Epithelial cell of esophagus (primary cell): ENCODE measurements around the gene P3H1.

ENCODE experiments used
- DNase-seq: peaks from one replicate; pipeline ENCODE4 v3.0.0; 2010; ENCODE audit warnings: low read depth
- H3K4me3 ChIP-seq: 2 replicates; pipeline ENCODE4 v1.5.1; 2011; ENCODE audit warnings: mild to moderate bottlenecking, low read length, control low read depth
- TF ChIP-seq, protein P1 (sequence below): IDR thresholded peaks from 2 replicates; pipeline ENCODE4 v1.5.1; 2011; ENCODE audit warnings: low read depth, mild to moderate bottlenecking, low read length, control low read depth, inconsistent platforms; ENCODE audit not compliant: insufficient read depth; ENCODE audit errors: missing control alignments

The P3H1 gene

GRCh38 chr1:42737257-42737656, 29.6 kb downstream of the P3H1 start:
- peak; percentile 58 for DNase-seq
- H3K4me3 ChIP-seq: no peak overlapping the region
- TF ChIP-seq, protein P1, sequence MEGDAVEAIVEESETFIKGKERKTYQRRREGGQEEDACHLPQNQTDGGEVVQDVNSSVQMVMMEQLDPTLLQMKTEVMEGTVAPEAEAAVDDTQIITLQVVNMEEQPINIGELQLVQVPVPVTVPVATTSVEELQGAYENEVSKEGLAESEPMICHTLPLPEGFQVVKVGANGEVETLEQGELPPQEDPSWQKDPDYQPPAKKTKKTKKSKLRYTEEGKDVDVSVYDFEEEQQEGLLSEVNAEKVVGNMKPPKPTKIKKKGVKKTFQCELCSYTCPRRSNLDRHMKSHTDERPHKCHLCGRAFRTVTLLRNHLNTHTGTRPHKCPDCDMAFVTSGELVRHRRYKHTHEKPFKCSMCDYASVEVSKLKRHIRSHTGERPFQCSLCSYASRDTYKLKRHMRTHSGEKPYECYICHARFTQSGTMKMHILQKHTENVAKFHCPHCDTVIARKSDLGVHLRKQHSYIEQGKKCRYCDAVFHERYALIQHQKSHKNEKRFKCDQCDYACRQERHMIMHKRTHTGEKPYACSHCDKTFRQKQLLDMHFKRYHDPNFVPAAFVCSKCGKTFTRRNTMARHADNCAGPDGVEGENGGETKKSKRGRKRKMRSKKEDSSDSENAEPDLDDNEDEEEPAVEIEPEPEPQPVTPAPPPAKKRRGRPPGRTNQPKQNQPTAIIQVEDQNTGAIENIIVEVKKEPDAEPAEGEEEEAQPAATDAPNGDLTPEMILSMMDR: peak; percentile 36

DNA sequence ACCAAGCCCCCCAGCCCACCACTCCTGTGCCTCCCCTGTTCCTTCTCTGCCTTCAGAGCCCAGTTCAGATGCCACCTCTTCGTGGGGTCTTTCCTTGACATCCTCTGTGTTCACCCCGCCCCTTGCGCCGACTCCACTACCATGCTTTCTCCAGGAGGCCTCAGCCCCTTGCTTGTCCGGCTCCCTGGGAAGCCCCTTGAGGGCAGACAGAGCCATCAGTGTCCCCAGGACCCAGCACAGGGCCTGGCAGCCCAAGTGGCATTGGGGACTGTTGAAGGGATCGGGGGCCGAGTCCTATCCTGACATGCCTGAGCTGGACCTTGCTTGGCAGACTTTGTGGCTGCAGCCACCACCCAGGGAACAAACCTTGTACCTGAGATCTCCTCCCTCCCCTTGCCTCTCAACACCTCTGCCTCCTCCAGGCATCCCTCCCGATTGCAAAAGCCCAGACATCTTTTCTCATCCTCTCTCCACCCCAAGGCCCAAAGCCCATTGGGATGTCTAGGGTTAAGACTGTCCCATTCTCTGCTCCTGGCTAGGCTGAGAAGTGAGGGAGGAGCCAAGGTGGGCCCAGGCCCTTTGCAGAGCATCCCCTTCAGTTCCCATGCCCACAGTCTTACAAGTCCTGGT, 30.1 kb downstream of the P3H1 start:
- H3K4me3 ChIP-seq: no peak overlapping the region

GRCh38 chr1:42736152-42736551, 30.7 kb downstream of the P3H1 start:
- TF ChIP-seq, protein P1: peak; percentile 43
- no peak overlapping the region for H3K4me3 ChIP-seq
- DNase-seq: peak; percentile 51

More for the DNA sequence above, 30.1 kb downstream of the P3H1 start:
- TF ChIP-seq, protein P1: no peak
- DNase-seq: no peak

DNA sequence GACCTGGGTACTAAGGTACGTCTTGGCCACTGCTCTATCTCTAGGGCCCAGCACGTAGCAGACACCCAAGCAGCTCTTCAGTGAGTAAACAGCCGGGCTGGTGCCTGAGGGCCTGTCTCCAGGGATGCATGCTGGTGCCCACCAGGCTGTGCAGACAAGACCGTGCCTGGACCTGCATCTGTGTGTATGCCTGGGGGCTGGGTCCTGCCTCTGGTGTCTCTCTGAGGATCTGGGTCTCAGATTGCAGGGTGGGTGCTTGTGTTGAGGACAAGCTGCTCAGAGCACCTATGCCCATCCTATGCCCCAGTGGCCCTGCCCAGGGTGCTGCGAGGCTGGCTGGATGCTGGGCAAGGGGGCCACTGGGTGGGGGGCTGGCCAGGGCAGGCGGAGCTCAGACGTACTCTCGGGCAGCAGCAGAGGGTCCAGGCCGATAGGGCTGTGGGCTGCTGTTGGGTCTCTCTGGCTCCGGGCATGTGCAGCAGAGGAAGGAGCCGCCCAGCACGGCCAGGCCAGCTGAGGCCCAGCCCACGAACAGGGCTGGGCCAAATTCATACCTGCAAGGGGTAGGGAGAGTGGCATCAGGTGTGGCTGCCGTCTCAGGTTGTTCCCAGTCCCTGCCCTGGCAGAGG, 31.2 kb downstream of the P3H1 start:
- TF ChIP-seq, protein P1: no peak
- peak; percentile 73 for DNase-seq
- no peak overlapping the region for H3K4me3 ChIP-seq

DNA sequence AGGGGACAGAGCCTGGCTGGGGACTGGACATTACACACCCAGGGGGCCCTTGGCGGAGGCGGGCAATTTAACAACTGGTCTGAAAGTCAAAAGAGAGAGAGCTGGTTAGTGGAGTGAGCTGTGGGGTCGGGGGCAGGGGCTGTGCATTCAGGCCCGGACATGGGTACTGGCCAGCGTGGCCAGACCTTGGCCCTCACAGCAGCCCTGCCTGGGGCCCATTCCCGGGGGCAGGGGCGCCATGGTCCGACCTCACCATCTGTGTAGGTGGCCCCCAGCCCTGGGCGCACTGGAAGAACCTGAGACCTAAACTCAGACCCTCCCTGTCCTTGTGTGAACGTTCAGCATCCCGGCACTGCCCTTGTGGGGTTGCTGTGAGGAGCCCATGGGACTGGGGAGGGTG, 31.8 kb downstream of the P3H1 start:
- TF ChIP-seq, protein P1: no peak
- no peak overlapping the region for H3K4me3 ChIP-seq
- DNase-seq: no peak

- DNase-seq: no peak
- no peak overlapping the region for H3K4me3 ChIP-seq
- TF ChIP-seq, protein P1: no peak
Measured at GRCh38 chr1:42734201-42735035, 32.4 kb downstream of the P3H1 start.
